GM18858 (cell line): ENCODE data around the gene DBNDD2.

Experiments used
- ATAC-seq: cut with Tn5 transposase; IDR thresholded peaks from one replicate; pipeline ENCODE4 v1.9.1; 2021; ENCODE audit not compliant: unreplicated experiment

The DBNDD2 gene

GRCh38 chr20:45378191-45378590, 29.9 kb upstream of the DBNDD2 start, which contains the start of gene TP53TG5:
TP53TG5 (minus strand) TSS chr20:45378325; CDS start chr20:45378236, 89 bp downstream.
- no peak for ATAC-seq

- ATAC-seq, result no peak
Observed at GRCh38 chr20:45387274-45387673, 20.8 kb upstream of the DBNDD2 start.

GRCh38 chr20:45390931-45391330, 17.2 kb upstream of the DBNDD2 start:
- ATAC-seq, result no peak

- ATAC-seq, result no peak
Observed at GRCh38 chr20:45391559-45391958, 16.5 kb upstream of the DBNDD2 start.

- no peak for ATAC-seq
Observed at GRCh38 chr20:45392733-45393132, 15.4 kb upstream of the DBNDD2 start.

DNA sequence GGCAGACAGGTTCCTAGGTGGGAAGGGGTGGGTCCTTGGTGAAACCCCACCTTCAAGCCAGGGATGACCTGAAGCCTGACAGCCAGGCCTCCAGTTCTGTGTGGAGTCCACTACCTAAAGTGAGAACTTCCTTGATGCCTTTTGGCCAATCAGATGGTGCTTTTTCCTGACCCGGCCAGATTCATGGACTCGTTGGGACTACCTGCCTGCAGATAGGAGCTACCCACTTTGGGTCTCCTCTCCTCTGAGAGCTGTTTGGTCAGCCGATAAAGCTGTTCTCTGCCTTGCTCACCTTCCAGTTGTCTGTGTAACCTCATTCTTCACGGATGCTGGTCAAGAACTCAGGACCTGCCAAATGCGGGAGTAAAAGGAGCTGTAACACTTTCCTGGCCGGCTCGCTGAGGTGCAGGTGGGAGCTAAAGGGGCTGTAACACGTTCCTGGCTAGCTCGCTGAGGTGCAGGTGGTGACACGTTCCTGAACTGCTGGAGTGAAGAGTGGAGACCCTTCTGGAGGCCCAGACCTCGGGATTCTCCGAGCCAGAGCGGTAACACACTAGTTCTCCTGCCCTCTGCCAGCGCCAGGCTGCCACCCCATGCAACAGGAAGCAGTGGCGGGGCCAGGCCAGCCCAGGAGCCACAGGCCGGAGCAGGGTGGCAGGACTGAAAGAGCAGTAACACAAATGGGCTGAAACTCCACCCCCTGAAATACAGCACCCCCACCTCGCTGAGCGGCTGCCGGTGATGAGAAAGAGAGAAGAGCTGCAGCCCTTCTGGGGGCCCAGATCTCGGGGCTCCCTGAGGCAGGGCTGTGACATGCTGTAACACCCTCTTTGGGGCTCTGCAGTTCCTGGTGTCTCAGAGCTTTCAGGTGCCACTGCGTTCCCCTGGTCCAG, 13.6 kb upstream of the DBNDD2 start:
- no peak for ATAC-seq

DNA sequence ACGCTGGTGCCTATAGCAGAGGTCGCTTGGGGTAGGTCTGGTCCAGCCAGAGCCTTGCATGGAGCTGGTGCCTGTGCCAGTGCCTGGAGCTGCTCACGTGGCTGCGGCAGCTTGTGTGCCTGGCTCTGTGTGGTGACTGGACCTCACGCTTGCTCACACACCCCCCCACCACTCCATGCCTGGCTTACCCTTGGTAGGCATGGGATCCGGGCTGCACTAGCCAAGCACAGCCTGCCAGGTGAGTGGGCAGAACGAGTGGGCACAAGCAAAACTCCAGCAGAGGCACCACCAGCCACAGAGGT, 13.0 kb upstream of the DBNDD2 start:
- no peak for ATAC-seq

DNA sequence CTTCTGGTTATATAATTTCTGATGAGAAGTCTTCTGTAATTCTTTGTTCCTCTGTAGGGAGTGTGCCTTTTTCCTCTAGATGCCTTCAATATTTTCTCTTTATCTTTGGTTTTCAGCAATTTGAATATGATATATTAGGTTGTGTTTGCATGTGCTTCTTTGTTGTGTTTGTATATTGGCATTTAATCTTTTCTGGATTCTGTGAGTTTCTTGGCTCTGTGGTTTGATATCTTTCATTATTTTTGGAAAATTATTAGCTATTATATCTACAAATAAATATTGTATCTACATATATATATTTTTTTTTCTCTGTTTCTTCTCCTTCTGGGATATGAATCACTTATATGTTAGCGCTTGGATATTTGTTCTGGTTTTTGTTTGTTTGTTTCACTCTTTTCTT, 9.1 kb upstream of the DBNDD2 start:
- no peak for ATAC-seq

- no peak for ATAC-seq
Observed at GRCh38 chr20:45400346-45401031, 7.6 kb upstream of the DBNDD2 start.

- ATAC-seq, result no peak
Observed at GRCh38 chr20:45402946-45403345, 5.1 kb upstream of the DBNDD2 start.

DNA sequence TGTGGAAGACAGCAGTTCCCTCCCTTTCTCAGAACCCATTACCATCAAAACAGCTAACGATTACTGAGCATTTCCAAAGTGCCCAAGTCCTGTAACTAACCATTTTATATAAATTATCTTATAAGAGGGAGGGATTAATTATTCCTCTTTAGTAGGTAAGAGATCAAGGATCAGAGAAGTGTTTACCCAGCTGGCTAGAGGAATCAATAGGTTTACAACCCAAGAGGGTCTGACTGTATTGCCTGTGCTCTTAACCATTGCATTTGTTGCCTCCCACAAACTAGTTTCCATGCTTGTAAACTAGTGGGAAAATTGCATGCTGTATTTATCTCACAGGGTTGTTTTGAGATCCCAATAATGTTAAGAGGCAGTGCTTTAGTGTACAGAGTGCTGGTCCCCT, 3.7 kb upstream of the DBNDD2 start:
- ATAC-seq, result no peak

DNA sequence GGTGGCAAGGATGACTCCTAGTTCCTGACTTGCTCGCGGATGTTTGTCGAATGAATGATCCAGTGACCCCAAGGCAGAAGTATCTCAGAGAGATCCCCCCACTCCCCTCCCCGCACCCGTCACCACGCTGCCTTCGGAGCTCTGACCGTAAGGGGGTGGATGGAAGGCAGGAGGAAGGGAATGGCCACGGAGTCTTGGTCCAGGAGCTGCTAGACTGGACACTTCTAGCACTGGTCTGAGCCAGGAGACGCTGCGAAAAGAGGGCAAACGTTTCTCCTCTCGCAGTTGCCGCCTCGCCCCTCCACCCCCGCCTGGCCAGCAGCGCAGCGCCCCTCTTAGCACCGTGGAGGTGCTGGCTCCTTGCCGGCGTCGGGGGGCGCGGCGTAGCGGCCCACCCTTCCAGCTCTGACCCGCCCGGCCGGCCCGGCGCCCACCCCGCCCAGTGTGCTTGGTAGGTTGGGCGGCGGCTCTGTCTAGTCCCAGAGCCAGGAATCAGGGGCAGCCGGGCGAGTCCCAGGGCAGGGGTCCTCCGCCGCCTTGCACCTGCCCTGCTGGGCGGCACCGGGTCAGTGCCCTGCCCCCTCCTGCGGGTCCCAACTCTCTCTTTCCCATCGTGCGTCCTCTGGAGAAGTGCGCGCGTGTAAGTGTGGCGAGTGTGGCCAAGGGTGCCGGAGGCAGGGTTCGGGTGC, 2.4 kb upstream of the DBNDD2 start:
- ATAC-seq, result no peak

- no peak for ATAC-seq
Observed at GRCh38 chr20:45406260-45407066, 1.6 kb upstream of the DBNDD2 start.

GRCh38 chr20:45407067-45407745, 883 bp upstream of the DBNDD2 start:
- ATAC-seq, result no peak

GRCh38 chr20:45408646-45409213, 641 bp downstream of the DBNDD2 start:
- ATAC-seq, result no peak

DNA sequence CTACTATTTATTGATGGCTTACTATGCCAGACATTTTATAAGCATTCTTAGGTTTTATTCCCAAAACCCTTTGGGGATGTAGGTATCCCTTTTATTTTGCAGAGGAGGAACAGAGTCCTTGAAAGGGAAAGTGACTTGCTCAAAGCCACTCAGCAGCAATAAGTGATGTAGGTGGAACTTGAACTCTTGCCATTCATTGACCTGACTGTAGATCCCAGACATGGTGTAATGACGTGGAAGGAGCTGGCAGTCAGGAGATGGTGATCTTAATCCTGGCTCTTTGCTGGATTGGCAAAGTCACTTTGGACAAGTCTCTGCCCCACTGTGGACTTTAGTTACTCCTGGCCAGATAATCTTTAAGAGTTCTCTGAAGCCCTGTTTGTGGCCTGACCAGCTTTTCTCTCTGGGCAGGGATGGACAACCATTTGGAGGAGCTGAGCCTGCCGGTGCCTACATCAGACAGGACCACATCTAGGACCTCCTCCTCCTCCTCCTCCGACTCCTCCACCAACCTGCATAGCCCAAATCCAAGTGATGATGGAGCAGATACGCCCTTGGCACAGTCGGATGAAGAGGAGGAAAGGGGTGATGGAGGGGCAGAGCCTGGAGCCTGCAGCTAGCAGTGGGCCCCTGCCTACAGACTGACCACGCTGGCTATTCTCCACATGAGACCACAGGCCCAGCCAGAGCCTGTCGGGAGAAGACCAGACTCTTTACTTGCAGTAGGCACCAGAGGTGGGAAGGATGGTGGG, 1.6 kb downstream of the DBNDD2 start:
- ATAC-seq, result no peak

GRCh38 chr20:45410887-45411286, 2.8 kb downstream of the DBNDD2 start:
- no peak for ATAC-seq

DNA sequence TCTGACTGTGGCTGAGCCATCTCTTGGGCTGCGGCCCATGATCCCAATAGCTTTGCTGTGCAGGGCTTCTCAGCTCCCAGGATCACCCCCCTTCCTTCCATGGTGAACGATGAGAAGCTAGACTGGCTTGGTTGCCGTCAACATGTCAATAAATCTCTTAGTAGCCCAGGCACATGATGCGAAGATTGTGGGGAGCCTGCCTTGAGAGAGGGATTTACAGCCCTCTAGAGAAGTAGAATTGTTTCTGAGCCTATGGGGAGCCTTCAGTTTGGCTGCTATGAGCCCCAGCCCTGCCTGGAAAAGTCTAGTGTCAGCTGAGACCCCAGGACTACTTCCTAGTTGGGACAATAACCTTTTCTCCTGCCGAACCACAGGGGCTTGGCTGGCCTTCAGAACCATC, 4.6 kb downstream of the DBNDD2 start:
- ATAC-seq, result no peak

- no peak for ATAC-seq
Observed at GRCh38 chr20:45413479-45413878, 5.4 kb downstream of the DBNDD2 start.
